Measurements from ENCODE around the gene UST. TPM values are rescaled to one million over a fixed set of nuclear protein-coding genes. Genes with fewer than 3 reads are reported as not detected.

The UST gene
- total RNA-seq, 1 experiment from 2014 or later: 32.1 TPM

GRCh38 chr6:148769304-148769968, 22.6 kb downstream of the UST start:
- 0 out of 2 replicates have a peak, but pooled peaks cover 4% of the 10 kb centered on the region for H3K9me3 Mint-ChIP-seq
- H3K27me3 Mint-ChIP-seq (ENCODE audit: low read depth): no peaks in the 10 kb centered on the region
- peak overlapping the region; percentile 91; the same call in 1 of the 2 replicates for H3K27ac Mint-ChIP-seq
- ChIA-PET POLR2A (no interaction called here), CTCF (no interaction called here)
- no peak for TF ChIP-seq RORB (CRISPR knock-in tag; IDR thresholded peaks at IDR 0.05)
- no peak for TF ChIP-seq FOXJ3 (CRISPR knock-in tag; IDR thresholded peaks at IDR 0.05; ENCODE audit: borderline replicate concordance)
- no peak for TF ChIP-seq ZNF281 (CRISPR knock-in tag; IDR thresholded peaks at IDR 0.05)
- TF ChIP-seq SOX15 (CRISPR knock-in tag; IDR thresholded peaks at IDR 0.05): no peak
- no peak for TF ChIP-seq HMGXB4 (CRISPR knock-in tag; IDR thresholded peaks at IDR 0.05)
- TF ChIP-seq ERG (CRISPR knock-in tag; IDR thresholded peaks at IDR 0.05): no peak
- no peak for TF ChIP-seq ATF2 (CRISPR knock-in tag; IDR thresholded peaks at IDR 0.05; ENCODE audit: borderline replicate concordance, low read depth)
- no peak for TF ChIP-seq ZNF219 (CRISPR knock-in tag; IDR thresholded peaks at IDR 0.05; ENCODE audit: borderline replicate concordance)
- TF ChIP-seq ARID4B (CRISPR knock-in tag; IDR thresholded peaks at IDR 0.05; ENCODE audit: borderline replicate concordance): no peak
- TF ChIP-seq ATF6 (CRISPR knock-in tag; IDR thresholded peaks at IDR 0.05): no peak
- TF ChIP-seq USF2 (CRISPR knock-in tag; IDR thresholded peaks at IDR 0.05): no peak
- H3K4me1 Mint-ChIP-seq: peaks cover 75% of the 10 kb centered on the region
- H3K36me3 Mint-ChIP-seq: no peaks in the 10 kb centered on the region; the same call in 1 of the 2 replicates
- no peak for DNase-seq (ENCODE audit: low spot score)
- peak; percentile 17 for ATAC-seq
- H3K4me3 Mint-ChIP-seq: no peak overlapping the region

Measured in WTC11 (cell line).